Measurements from ENCODE around the gene EFL1. TPM values are rescaled to one million over a fixed set of nuclear protein-coding genes. Genes with fewer than 3 reads are reported as not detected.
A peak's percentile ranks its signal among the peaks of the same experiment; 100 is the strongest.
"Not testable (repeated sequence)": the region's sequence is repeated elsewhere in the genome, so short reads cannot be mapped to it uniquely, and the experiment has no call there.

EFL1 gene
- total RNA-seq, 2 experiments from 2014 or later = 25.1 to 25.7 TPM

- H3K4me1 ChIP-seq (ENCODE audit: insufficient read depth, low read length, poor library complexity, severe bottlenecking); H3K4me3 ChIP-seq (ENCODE audit: low read depth, low read length, poor library complexity, severe bottlenecking); H3K9me3 ChIP-seq (ENCODE audit: low read length); intact Hi-C loops (cut with micrococcal nuclease; ENCODE audit: unreplicated experiment); H3K4me2 ChIP-seq (ENCODE audit: low read length); CTCF ChIA-PET (ENCODE audit: unreplicated experiment); H4K20me1 ChIP-seq (ENCODE audit: insufficient read depth, low read length); POLR2A ChIA-PET; H3K79me2 ChIP-seq (ENCODE audit: insufficient read depth, low read depth, low read length); H3K27ac ChIP-seq (ENCODE audit: low read depth, low read length, poor library complexity, severe bottlenecking); H2AFZ ChIP-seq (ENCODE audit: low read length); BruUV-seq (replicated peaks); H3K9me2 ChIP-seq (ENCODE audit: insufficient read depth, low read length): not testable (repeated sequence)
- H3K36me3 ChIP-seq (ENCODE audit: insufficient read depth, low read length) = peaks cover 27% of the 10 kb centered on the region
- TF ChIP-seq CTCF (conservative IDR thresholded peaks at IDR 0.05; ENCODE audit: low read length) = peak; percentile 60
- DNase-seq (ENCODE audit: low spot score) = peak; percentile 24
Observed at GRCh38 chr15:82221535-82221934, 41.0 kb downstream of the EFL1 start.

- BruUV-seq (replicated peaks); intact Hi-C loops (cut with micrococcal nuclease; ENCODE audit: unreplicated experiment); H4K20me1 ChIP-seq (ENCODE audit: insufficient read depth, low read length); H3K4me1 ChIP-seq (ENCODE audit: insufficient read depth, low read length, poor library complexity, severe bottlenecking); H3K9me2 ChIP-seq (ENCODE audit: insufficient read depth, low read length); CTCF ChIA-PET (ENCODE audit: unreplicated experiment); H3K79me2 ChIP-seq (ENCODE audit: insufficient read depth, low read depth, low read length); H2AFZ ChIP-seq (ENCODE audit: low read length); H3K27ac ChIP-seq (ENCODE audit: low read depth, low read length, poor library complexity, severe bottlenecking); H3K9me3 ChIP-seq (ENCODE audit: low read length); H3K4me2 ChIP-seq (ENCODE audit: low read length); H3K4me3 ChIP-seq (ENCODE audit: low read depth, low read length, poor library complexity, severe bottlenecking); DNase-seq (ENCODE audit: low spot score): not testable (repeated sequence)
- peaks cover 32% of the 10 kb centered on the region for H3K36me3 ChIP-seq (ENCODE audit: insufficient read depth, low read length)
- POLR2A ChIA-PET = interaction anchor here (0.6 kb wide), 1 partner anchor 551 kb away, joined by 3 read pairs; no protein-coding TSS in a partner anchor
Observed at GRCh38 chr15:82216092-82216491, 46.4 kb downstream of the EFL1 start.

GRCh38 chr15:82212201-82212600, 50.3 kb downstream of the EFL1 start:
- H3K27ac ChIP-seq (ENCODE audit: low read depth, low read length, poor library complexity, severe bottlenecking); POLR2A ChIA-PET; H3K9me3 ChIP-seq (ENCODE audit: low read length); H2AFZ ChIP-seq (ENCODE audit: low read length); H3K4me1 ChIP-seq (ENCODE audit: insufficient read depth, low read length, poor library complexity, severe bottlenecking); BruUV-seq (replicated peaks); H4K20me1 ChIP-seq (ENCODE audit: insufficient read depth, low read length); intact Hi-C loops (cut with micrococcal nuclease; ENCODE audit: unreplicated experiment); DNase-seq (ENCODE audit: low spot score); H3K9me2 ChIP-seq (ENCODE audit: insufficient read depth, low read length); H3K4me2 ChIP-seq (ENCODE audit: low read length); H3K4me3 ChIP-seq (ENCODE audit: low read depth, low read length, poor library complexity, severe bottlenecking); H3K79me2 ChIP-seq (ENCODE audit: insufficient read depth, low read depth, low read length); CTCF ChIA-PET (ENCODE audit: unreplicated experiment): not testable (repeated sequence)
- H3K36me3 ChIP-seq (ENCODE audit: insufficient read depth, low read length) = peaks cover 15% of the 10 kb centered on the region; the same call in 1 of the 2 replicates

GRCh38 chr15:82210066-82210597, 52.4 kb downstream of the EFL1 start:
- H3K4me1 ChIP-seq (ENCODE audit: insufficient read depth, low read length, poor library complexity, severe bottlenecking); intact Hi-C loops (cut with micrococcal nuclease; ENCODE audit: unreplicated experiment); H3K9me3 ChIP-seq (ENCODE audit: low read length); H3K4me2 ChIP-seq (ENCODE audit: low read length); H3K9me2 ChIP-seq (ENCODE audit: insufficient read depth, low read length); DNase-seq (ENCODE audit: low spot score); H2AFZ ChIP-seq (ENCODE audit: low read length); H3K79me2 ChIP-seq (ENCODE audit: insufficient read depth, low read depth, low read length); H3K27ac ChIP-seq (ENCODE audit: low read depth, low read length, poor library complexity, severe bottlenecking); BruUV-seq (replicated peaks); CTCF ChIA-PET (ENCODE audit: unreplicated experiment); H3K4me3 ChIP-seq (ENCODE audit: low read depth, low read length, poor library complexity, severe bottlenecking); H4K20me1 ChIP-seq (ENCODE audit: insufficient read depth, low read length): not testable (repeated sequence)
- POLR2A ChIA-PET = interaction anchor here (0.7 kb wide), 3 partner anchors 83 to 1229 kb away, joined by 3 to 5 read pairs (median 3); no protein-coding TSS in a partner anchor
- H3K36me3 ChIP-seq (ENCODE audit: insufficient read depth, low read length) = peaks cover 15% of the 10 kb centered on the region

GRCh38 chr15:82204575-82204974, 58.0 kb downstream of the EFL1 start:
- intact Hi-C loops (cut with micrococcal nuclease; ENCODE audit: unreplicated experiment); H3K9me3 ChIP-seq (ENCODE audit: low read length); H4K20me1 ChIP-seq (ENCODE audit: insufficient read depth, low read length); H3K4me3 ChIP-seq (ENCODE audit: low read depth, low read length, poor library complexity, severe bottlenecking); DNase-seq (ENCODE audit: low spot score); H2AFZ ChIP-seq (ENCODE audit: low read length); H3K79me2 ChIP-seq (ENCODE audit: insufficient read depth, low read depth, low read length); CTCF ChIA-PET (ENCODE audit: unreplicated experiment); H3K4me1 ChIP-seq (ENCODE audit: insufficient read depth, low read length, poor library complexity, severe bottlenecking); H3K36me3 ChIP-seq (ENCODE audit: insufficient read depth, low read length); POLR2A ChIA-PET; H3K9me2 ChIP-seq (ENCODE audit: insufficient read depth, low read length); BruUV-seq (replicated peaks); H3K4me2 ChIP-seq (ENCODE audit: low read length); H3K27ac ChIP-seq (ENCODE audit: low read depth, low read length, poor library complexity, severe bottlenecking): not testable (repeated sequence)

Measured in OCI-LY7 (cell line).